Caco-2 (cell line): ENCODE results near the gene KIAA0930. TPM values are rescaled to one million over a fixed set of nuclear protein-coding genes. Genes with fewer than 3 reads are reported as not detected.

Source experiments
- BruUV-seq: library from RNA; stranded (reverse); fragments of 400-500 nt; replicated peaks from 2 replicates; lab custom pipeline; 2021; lab: Mats Ljungman, UMichigan
- CTCF ChIA-PET: fragments of 300-600 bp; sonication (Branson Sonifier 250); formaldehyde crosslinking; loops from one replicate; lab custom pipeline; 2022; ENCODE audit warnings: antibody characterized with exemption; lab: Charles Lee
- POLR2A ChIA-PET: fragments of 300-600 bp; sonication (Branson Sonifier 250); formaldehyde crosslinking; loops from one replicate; lab custom pipeline; 2022; ENCODE audit warnings: antibody characterized with exemption; lab: Charles Lee
- DNase-seq, 2 experiments: peaks; one replicate each; pipeline versions ENCODE4 v3.0.0 to v3.0.0-alpha.2; 2020 to 2022
- H3K27me3 ChIP-seq: replicated peaks from 2 replicates; pipeline ENCODE4 v1.6.0; 2011; ENCODE audit warnings: low read length; ENCODE audit not compliant: control insufficient read depth, insufficient read depth
- H3K36me3 ChIP-seq: 2 replicates; pipeline ENCODE4 v1.5.1; 2011; ENCODE audit warnings: low read length; ENCODE audit not compliant: control insufficient read depth, insufficient read depth
- H3K4me1 ChIP-seq: fragments of 250-450 bp; sonication (Bioruptor Pico); 2 replicates; pipeline ENCODE4 v1.5.1; 2020; ENCODE audit warnings: mild to moderate bottlenecking
- H3K4me3 ChIP-seq: 2 replicates; pipeline ENCODE4 v1.5.1; 2011; ENCODE audit warnings: low read depth, mild to moderate bottlenecking, control low read depth, low read length
- H3K9me3 ChIP-seq: fragments of 250-450 bp; sonication (Bioruptor Pico); 2 replicates; pipeline ENCODE4 v1.5.1; 2020; ENCODE audit warnings: mild to moderate bottlenecking, moderate library complexity
- H3K27ac Mint-ChIP-seq: one replicate; pipeline ENCODE4 v1.8.0; 2022; ENCODE audit warnings: mixed read lengths; ENCODE audit not compliant: unreplicated experiment
- H3K27me3 Mint-ChIP-seq: one replicate; pipeline ENCODE4 v1.8.0; 2022; ENCODE audit warnings: mixed read lengths; ENCODE audit not compliant: insufficient read depth, unreplicated experiment
- H3K36me3 Mint-ChIP-seq: one replicate; pipeline ENCODE4 v1.8.0; 2022; ENCODE audit warnings: mild to moderate bottlenecking, mixed read lengths; ENCODE audit not compliant: insufficient read depth, unreplicated experiment
- H3K4me1 Mint-ChIP-seq: one replicate; pipeline ENCODE4 v1.8.0; 2022; ENCODE audit warnings: low read depth, mixed read lengths; ENCODE audit not compliant: unreplicated experiment
- H3K4me3 Mint-ChIP-seq: one replicate; pipeline ENCODE4 v1.8.0; 2022; ENCODE audit warnings: mild to moderate bottlenecking, moderate library complexity, mixed read lengths; ENCODE audit not compliant: unreplicated experiment
- H3K9me3 Mint-ChIP-seq: one replicate; pipeline ENCODE4 v1.8.0; 2022; ENCODE audit warnings: mixed read lengths; ENCODE audit not compliant: unreplicated experiment
- CTCF ChIP-seq, 2 experiments: fragments of 200-600 bp in 1 of 2; IDR thresholded peaks; 1 replicate in 1 of 2; 2 replicates in 1 of 2; pipeline versions ENCODE4 v1.5.1 to v1.8.0; 2011 to 2022; ENCODE audit warnings: antibody characterized with exemption in 1 of 2, control low read depth in 1 of 2, inconsistent platforms in 1 of 2, low read depth in 1 of 2, low read length in 1 of 2, mild to moderate bottlenecking in 1 of 2, moderate library complexity in 1 of 2; ENCODE audit not compliant: insufficient read depth in 1 of 2, severe bottlenecking in 1 of 2, unreplicated experiment in 1 of 2
- intact Hi-C: fragments of 100-400 bp; cut with micrococcal nuclease; formaldehyde crosslinking; loops from one replicate; pipeline ENCODE4 v1.10.0; 2022; ENCODE audit not compliant: unreplicated experiment
- total RNA-seq: library from RNA; stranded (reverse); gene quantifications from 2 replicates; pipeline ENCODE4 v1.2.3, GENCODE V29; 2022

KIAA0930 gene
- total RNA-seq, 1 experiment from 2014 or later, result 34.7 TPM

- no peaks in the 10 kb centered on the region for H3K27me3 Mint-ChIP-seq
- no peaks in the 10 kb centered on the region for H3K9me3 Mint-ChIP-seq
- Histone ChIP-seq H3K27me3 (no peaks in the 10 kb centered on the region), H3K36me3 (no peaks in the 10 kb centered on the region), H3K9me3 (no peaks in the 10 kb centered on the region), H3K4me1 (peaks cover 42% of the 10 kb centered on the region), H3K4me3 (peak overlapping the region; percentile 76)
- ChIA-PET CTCF (no interaction called here), POLR2A (interaction anchor here (1.0 kb wide), 1 partner anchor 10 kb away, joined by 4 read pairs; no protein-coding TSS in a partner anchor)
- intact Hi-C loops, result loop anchor here (1.0 kb wide), 1 partner anchor 166 kb away; no protein-coding TSS in a partner anchor
- H3K4me1 Mint-ChIP-seq, result peaks cover 28% of the 10 kb centered on the region
- BruUV-seq, result TSS peak; percentile 45
- H3K27ac Mint-ChIP-seq, result peak overlapping the region; percentile 95
- TF ChIP-seq CTCF (IDR thresholded peaks at IDR 0.05; ENCODE audit: insufficient read depth in 1 of 2, low read depth in 1 of 2, low read length in 1 of 2, severe bottlenecking in 1 of 2, unreplicated experiment in 1 of 2), result peak; percentile 51 to 88
- peak overlapping the region; percentile 95 for H3K4me3 Mint-ChIP-seq
- DNase-seq, result peak; percentile 76 to 94
- H3K36me3 Mint-ChIP-seq, result no peaks in the 10 kb centered on the region
These were observed 28.5 kb upstream of the KIAA0930 start for GRCh38 chr22:45268958-45269844.

- Mint-ChIP-seq H3K36me3 (no peaks in the 10 kb centered on the region), H3K27ac (peak overlapping the region; percentile 77), H3K4me3 (peak overlapping the region; percentile 95), H3K4me1 (peaks cover 19% of the 10 kb centered on the region), H3K9me3 (no peaks in the 10 kb centered on the region), H3K27me3 (no peaks in the 10 kb centered on the region)
- POLR2A ChIA-PET, result no interaction called here
- intact Hi-C loops, result no loop called here
- BruUV-seq, result no TSS peak
- H3K27me3 ChIP-seq, result no peaks in the 10 kb centered on the region
- CTCF ChIA-PET, result interaction anchor here (1.0 kb wide), 1 partner anchor 11 kb away, joined by 4 read pairs; no protein-coding TSS in a partner anchor
- TF ChIP-seq CTCF (IDR thresholded peaks at IDR 0.05; ENCODE audit: insufficient read depth in 1 of 2, low read depth in 1 of 2, low read length in 1 of 2, severe bottlenecking in 1 of 2, unreplicated experiment in 1 of 2), result peak in 1 of 2 experiments; percentile 4
- peak overlapping the region; percentile 76 for H3K4me3 ChIP-seq
- DNase-seq, result peak; percentile 70 to 80
- H3K36me3 ChIP-seq, result no peaks in the 10 kb centered on the region
- no peaks in the 10 kb centered on the region for H3K9me3 ChIP-seq
- H3K4me1 ChIP-seq, result peaks cover 42% of the 10 kb centered on the region
These were observed 27.7 kb upstream of the KIAA0930 start for GRCh38 chr22:45268167-45268957.

GRCh38 chr22:45265535-45265934 lies 24.8 kb upstream of the KIAA0930 start:
- no peaks in the 10 kb centered on the region for H3K9me3 Mint-ChIP-seq
- Histone ChIP-seq H3K9me3 (no peaks in the 10 kb centered on the region), H3K27me3 (no peaks in the 10 kb centered on the region), H3K4me1 (peaks cover 16% of the 10 kb centered on the region), H3K4me3 (no peak overlapping the region), H3K36me3 (no peaks in the 10 kb centered on the region)
- no peak for DNase-seq
- no peak for TF ChIP-seq CTCF (IDR thresholded peaks at IDR 0.05; ENCODE audit: insufficient read depth in 1 of 2, low read depth in 1 of 2, low read length in 1 of 2, severe bottlenecking in 1 of 2, unreplicated experiment in 1 of 2)
- no peaks in the 10 kb centered on the region for H3K27me3 Mint-ChIP-seq
- no peaks in the 10 kb centered on the region for H3K36me3 Mint-ChIP-seq
- peaks cover 8% of the 10 kb centered on the region for H3K4me1 Mint-ChIP-seq
- intact Hi-C loops, result no loop called here
- H3K4me3 Mint-ChIP-seq, result no peak overlapping the region
- CTCF ChIA-PET, result no interaction called here
- no peak overlapping the region for H3K27ac Mint-ChIP-seq
- no TSS peak for BruUV-seq
- POLR2A ChIA-PET, result interaction anchor here (1.0 kb wide), 1 partner anchor 102 kb away, joined by 3 read pairs; the partner anchor contains the start of gene NUP50
